Non-pigmented ciliary epithelial cell (primary cell): ENCODE data around the gene RBL2.
A peak's percentile ranks its signal among the peaks of the same experiment; 100 is the strongest.
"Not testable (repeated sequence)": the region's sequence is repeated elsewhere in the genome, so short reads cannot be mapped to it uniquely, and the experiment has no call there.

Experiments
- DNase-seq: peaks from one replicate; pipeline ENCODE4 v3.0.0-alpha.2; 2010; ENCODE audit warnings: low read depth

Gene RBL2

GRCh38 chr16:53504665-53505064, 70.4 kb downstream of the RBL2 start:
- DNase-seq, result no peak

GRCh38 chr16:53506254-53506653, 72.0 kb downstream of the RBL2 start:
- no peak for DNase-seq

GRCh38 chr16:53507464-53508179, 73.4 kb downstream of the RBL2 start:
- no peak for DNase-seq

GRCh38 chr16:53509906-53510703, 75.8 kb downstream of the RBL2 start:
- no peak for DNase-seq

GRCh38 chr16:53510704-53511070, 76.4 kb downstream of the RBL2 start:
- no peak for DNase-seq

GRCh38 chr16:53511084-53511402, 76.8 kb downstream of the RBL2 start:
- no peak for DNase-seq

- DNase-seq, result no peak
These were observed 77.4 kb downstream of the RBL2 start for GRCh38 chr16:53511403-53512280.

- not testable (repeated sequence) for DNase-seq
These were observed 78.5 kb downstream of the RBL2 start for GRCh38 chr16:53512795-53513194.

GRCh38 chr16:53515259-53515658, 81.0 kb downstream of the RBL2 start:
- DNase-seq, result peak; percentile 71

- DNase-seq, result no peak
These were observed 81.5 kb downstream of the RBL2 start for GRCh38 chr16:53515811-53516210.

GRCh38 chr16:53517851-53518250, 83.6 kb downstream of the RBL2 start:
- no peak for DNase-seq

- DNase-seq, result peak; percentile 77
These were observed 84.5 kb downstream of the RBL2 start for GRCh38 chr16:53518550-53519416.

- no peak for DNase-seq
These were observed 85.3 kb downstream of the RBL2 start for GRCh38 chr16:53519417-53520091.

GRCh38 chr16:53523126-53523804, 89.0 kb downstream of the RBL2 start:
- DNase-seq, result no peak

- DNase-seq, result no peak
These were observed 89.8 kb downstream of the RBL2 start for GRCh38 chr16:53523971-53524548.

- no peak for DNase-seq
These were observed 94.5 kb downstream of the RBL2 start for GRCh38 chr16:53528797-53529196.

GRCh38 chr16:53529513-53529912, 95.2 kb downstream of the RBL2 start:
- DNase-seq, result no peak

GRCh38 chr16:53530046-53530445, 95.8 kb downstream of the RBL2 start:
- no peak for DNase-seq

GRCh38 chr16:53530741-53531140, 96.5 kb downstream of the RBL2 start:
- no peak for DNase-seq

- DNase-seq, result no peak
These were observed 99.9 kb downstream of the RBL2 start for GRCh38 chr16:53534206-53534605.
